Stomach (tissue), 4 donors: ENCODE data around the gene PSD2.

Experiments used
- CTCF ChIP-seq, 7 experiments: fragments of 450-650 bp in 4 of 7; fragments of 200-600 bp in 3 of 7; sonication (generic) in 3 of 7; IDR thresholded peaks; one replicate each; pipeline ENCODE4 v1.5.1; 2016 to 2019; ENCODE audit warnings: antibody characterized with exemption in 7 of 7, control low read depth in 2 of 7, mild to moderate bottlenecking in 1 of 7
- POLR2A ChIP-seq, 4 donors: fragments of 450-650 bp; IDR thresholded peaks; one replicate each; pipeline ENCODE4 v1.6.1; 2016; ENCODE audit warnings: antibody characterized with exemption in 4 of 4, control low read depth in 2 of 4, mild to moderate bottlenecking in 1 of 4, moderate library complexity in 1 of 4

- TF ChIP-seq CTCF (IDR thresholded peaks at IDR 0.05) (no peak), POLR2A (IDR thresholded peaks at IDR 0.05) (no peak)
These were observed 45.9 kb downstream of the PSD2 start for GRCh38 chr5:139841549-139841948.
